SK-N-DZ (cell line): ENCODE data around the gene LRRC26.
"Not testable (repeated sequence)": the region's sequence is repeated elsewhere in the genome, so short reads cannot be mapped to it uniquely, and the experiment has no call there.

Experiments used
- DNase-seq: peaks from one replicate; pipeline ENCODE4 v3.0.0-alpha.2; 2015; ENCODE audit warnings: low spot score

LRRC26 gene

GRCh38 chr9:137136881-137137607, 32.8 kb downstream of the LRRC26 start:
- DNase-seq = no peak

- no peak for DNase-seq
Observed at GRCh38 chr9:137136261-137136880, 33.5 kb downstream of the LRRC26 start.

DNA sequence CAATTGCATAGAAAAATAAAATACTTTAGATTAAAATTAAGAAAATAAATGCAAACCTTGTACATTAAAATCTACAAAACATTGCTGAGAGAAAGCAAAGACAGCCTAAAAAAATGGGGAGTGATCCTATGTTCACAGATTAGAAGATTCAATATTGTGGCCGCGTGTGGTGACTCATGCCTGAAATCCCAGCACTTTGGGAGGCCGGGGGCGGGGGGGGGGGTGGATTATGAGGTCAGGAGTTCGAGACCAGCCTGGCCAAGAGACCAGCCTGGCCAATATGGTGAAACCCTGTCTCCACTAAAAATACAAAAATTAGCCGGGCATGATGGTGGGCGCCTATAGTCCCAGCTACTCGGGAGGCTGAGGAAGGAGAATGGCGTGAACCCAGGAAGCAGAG, 34.7 kb downstream of the LRRC26 start:
- not testable (repeated sequence) for DNase-seq

- DNase-seq = no peak
Observed at GRCh38 chr9:137134191-137134590, 35.7 kb downstream of the LRRC26 start.

- DNase-seq = no peak
Observed at GRCh38 chr9:137130176-137130755, 39.6 kb downstream of the LRRC26 start.

DNA sequence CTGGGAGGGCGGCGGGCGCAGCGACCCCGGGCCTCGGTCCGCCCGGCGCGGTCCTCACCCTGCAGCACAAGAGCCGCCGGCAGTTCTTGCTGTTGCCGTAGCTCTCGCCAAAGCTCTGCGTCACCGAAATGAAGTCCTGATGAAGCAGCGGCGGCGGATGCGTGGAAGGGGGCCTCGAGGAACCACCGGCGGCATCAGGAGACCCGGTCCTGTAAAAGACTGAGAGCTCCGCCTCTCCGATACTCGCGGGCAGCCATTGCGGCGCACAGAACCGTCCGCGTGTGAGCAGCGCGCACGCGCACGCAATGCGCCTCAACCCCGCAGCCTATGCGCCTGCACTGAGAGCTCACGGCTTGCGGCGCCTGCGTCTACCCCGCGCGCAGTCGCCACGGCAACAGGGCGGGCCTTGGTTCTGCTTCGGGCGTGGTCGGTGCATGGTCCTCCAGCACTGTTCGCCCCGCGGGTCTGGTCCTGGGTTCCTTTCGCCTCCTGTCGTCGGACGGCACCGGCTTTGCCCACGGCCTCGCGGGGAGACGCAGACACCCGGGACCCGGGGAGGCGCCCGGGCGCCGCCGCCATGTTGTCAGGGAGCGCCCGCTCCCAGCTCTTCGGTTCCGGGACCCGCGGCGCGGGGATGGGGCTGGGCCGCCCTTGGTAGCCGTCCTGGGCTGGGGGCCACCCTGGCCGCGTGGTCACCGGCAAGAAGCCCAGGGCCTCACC, 40.2 kb downstream of the LRRC26 start:
- DNase-seq = peak; percentile 90

- DNase-seq = no peak
Observed at GRCh38 chr9:137128862-137129455, 40.9 kb downstream of the LRRC26 start.

DNA sequence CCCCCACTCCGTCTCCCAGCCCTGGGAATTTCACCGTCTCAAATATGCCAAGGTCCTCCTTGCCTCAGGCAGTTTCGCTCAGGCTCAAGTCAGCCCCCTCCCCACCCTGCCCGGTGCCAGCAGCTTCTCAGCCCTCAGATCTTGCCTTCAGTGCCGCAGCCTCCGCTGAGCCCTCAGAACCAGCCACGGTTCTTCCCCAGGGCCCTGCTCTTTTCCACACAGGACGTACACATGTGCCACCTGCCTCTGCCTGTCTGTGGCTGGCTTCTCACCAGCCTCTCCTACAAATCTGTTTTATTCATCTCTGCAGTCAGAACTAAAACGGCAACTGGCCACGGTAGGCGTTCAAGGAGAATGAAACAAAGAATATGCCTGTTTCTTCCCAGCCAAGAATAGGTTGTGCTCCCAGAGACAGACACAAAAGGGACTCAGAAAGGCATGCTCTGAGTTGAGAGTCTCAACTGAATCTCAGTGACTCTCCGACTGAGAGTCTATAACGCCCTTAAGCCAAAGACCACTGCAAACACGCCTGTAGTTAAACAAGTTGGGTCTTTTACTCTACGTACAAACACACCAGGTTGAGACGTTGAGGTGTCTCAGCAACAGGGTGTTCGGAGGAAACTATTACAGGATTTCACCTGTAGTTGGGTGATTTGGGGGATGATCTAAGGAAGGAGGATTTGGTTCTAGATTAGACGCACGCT, 41.5 kb downstream of the LRRC26 start:
- no peak for DNase-seq

GRCh38 chr9:137127301-137128157, 42.3 kb downstream of the LRRC26 start:
- no peak for DNase-seq

GRCh38 chr9:137126786-137127185, 43.1 kb downstream of the LRRC26 start:
- no peak for DNase-seq

DNA sequence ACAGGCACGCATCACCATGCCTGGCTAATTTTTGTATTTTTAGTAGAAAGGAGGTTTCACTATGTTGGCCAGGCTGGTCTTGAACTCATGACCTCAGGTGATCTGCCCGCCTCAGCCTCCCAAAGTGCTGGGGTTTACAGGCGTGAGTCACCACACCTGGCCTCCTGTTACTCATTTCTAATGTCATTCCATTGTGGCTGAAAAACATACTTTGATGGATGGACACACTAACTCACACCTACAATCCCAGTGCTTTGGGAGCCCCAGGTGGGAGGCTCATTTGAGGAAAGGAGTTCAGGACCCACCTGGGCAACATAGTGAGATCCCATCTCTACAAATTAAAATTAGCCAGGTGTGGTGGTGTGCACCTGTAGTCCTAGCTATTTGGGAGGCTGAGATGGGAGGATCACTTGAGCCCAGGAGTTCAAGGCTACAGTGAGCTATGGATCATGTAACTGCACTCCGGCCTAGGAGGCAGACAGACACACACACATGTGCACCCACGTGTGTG, 45.8 kb downstream of the LRRC26 start:
- not testable (repeated sequence) for DNase-seq

DNA sequence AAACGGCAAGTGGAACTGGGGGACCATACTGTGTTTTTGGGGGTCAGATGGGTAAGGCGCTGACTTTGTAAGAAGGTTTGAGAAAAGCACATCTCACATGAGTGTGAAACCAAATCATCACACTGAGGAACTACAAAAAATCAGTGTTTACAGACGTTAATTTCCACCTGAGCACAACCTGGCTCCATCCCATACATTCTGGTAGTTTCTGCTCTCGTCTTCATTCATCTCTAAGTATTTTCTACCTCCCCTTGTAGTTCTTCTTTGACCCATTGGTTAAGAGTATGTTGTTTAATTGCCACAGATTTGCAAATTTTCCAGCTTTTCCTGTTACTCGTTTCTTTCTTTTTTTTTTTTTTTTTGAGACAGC, 46.4 kb downstream of the LRRC26 start:
- DNase-seq = no peak

GRCh38 chr9:137122796-137123467, 46.9 kb downstream of the LRRC26 start:
- DNase-seq = not testable (repeated sequence)

- not testable (repeated sequence) for DNase-seq
Observed at GRCh38 chr9:137121927-137122795, 47.7 kb downstream of the LRRC26 start.
